NCI-H128 (cell line): Measurements from ENCODE around the gene SPATA21.
"Not testable (repeated sequence)": the region's sequence is repeated elsewhere in the genome, so short reads cannot be mapped to it uniquely, and the experiment has no call there.

ENCODE experiments used
- DNase-seq: peaks from one replicate; lab custom pipeline; 2025; ENCODE audit not compliant: unreplicated experiment; lab: John Stamatoyannopoulos, UW

Gene SPATA21, protein sequence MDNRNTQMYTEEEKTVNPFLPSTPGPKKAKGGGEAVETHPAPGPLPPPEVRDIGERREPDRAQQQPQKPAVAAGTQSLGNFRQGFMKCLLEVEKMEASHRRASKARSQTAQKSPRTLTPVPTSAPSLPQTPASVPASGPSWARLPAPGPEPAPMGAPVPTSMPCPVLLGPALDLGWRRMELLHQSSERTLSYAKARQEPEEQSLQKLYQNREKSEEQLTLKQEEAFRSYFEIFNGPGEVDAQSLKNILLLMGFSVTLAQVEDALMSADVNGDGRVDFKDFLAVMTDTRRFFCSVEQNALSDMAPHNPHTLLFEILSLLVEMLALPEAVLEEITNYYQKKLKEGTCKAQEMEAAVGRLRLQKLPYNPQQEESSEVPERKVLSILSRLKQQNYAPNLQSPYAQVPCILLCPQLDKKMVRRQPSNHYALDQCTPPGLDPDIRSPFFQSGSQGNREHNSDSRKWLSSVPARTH

DNA sequence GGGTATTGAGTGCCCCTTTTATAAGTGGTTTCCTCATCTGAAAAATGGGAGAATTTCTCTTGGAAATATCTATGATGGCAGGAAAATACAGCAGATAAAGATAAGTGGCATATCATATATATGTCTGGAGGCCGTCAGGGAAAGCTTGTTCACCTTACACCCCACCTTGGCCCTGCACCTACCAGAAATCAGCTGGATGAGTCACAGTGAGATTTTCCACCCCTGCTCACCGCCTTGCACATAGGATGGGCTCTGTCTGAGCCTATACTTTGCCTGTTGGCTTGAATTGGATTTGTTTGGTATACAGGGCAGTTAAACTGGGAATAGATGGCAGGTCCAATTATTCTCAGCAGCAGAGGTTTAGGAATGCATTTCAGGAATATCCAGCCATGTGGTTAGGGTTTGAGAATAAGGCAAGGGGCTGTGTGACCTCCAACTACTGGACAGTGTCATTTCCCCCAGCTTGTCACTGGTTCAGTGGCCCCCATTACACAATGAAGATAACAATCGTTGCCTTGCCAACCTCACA lies at the start of gene SPATA21:
TSS of gene SPATA21 (minus strand) at position 479 of the 529 bp plus-strand sequence. CDS start 6,053 bp downstream, outside the sequence.
- DNase-seq: no peak

DNA sequence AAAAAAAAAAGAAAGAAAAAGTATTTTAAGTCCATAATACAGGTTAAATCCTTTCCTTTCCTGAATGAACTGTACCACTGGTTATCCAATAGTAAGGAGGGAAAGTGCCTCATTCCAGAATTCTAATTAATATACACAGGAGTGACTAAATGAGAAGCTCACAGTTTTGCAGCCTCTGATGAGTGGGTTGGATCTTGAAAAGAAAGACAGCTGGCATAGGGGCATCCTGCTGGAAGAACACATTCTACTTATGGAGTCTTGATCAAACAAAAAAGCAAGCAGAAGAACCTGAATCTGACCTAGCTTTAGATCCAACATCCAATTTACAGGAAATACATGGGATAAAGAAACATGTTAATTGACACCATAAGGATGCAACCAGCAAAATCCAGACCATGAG lies 49.8 kb upstream of the SPATA21 start:
- DNase-seq: not testable (repeated sequence)

DNA sequence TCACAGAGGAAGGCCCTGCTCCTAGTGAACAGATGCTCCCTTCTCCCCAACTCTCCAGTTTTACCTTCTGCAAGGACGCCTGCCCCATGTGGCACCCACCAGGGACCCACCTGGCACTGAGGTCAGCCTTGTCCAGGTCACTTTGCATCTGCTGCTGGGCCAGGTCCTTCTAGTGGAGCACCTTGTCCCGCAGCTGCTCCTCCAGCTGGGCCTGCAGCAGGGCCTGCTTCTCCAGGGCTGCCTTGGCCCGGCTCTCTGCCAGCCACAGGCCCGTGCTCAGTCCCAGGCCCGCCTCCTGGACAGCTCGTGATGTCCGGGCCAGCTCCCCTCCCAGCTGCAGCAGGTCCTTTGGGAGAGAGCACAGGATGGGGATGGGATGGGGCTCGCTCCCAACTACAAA lies 49.1 kb upstream of the SPATA21 start:
- not testable (repeated sequence) for DNase-seq

DNA sequence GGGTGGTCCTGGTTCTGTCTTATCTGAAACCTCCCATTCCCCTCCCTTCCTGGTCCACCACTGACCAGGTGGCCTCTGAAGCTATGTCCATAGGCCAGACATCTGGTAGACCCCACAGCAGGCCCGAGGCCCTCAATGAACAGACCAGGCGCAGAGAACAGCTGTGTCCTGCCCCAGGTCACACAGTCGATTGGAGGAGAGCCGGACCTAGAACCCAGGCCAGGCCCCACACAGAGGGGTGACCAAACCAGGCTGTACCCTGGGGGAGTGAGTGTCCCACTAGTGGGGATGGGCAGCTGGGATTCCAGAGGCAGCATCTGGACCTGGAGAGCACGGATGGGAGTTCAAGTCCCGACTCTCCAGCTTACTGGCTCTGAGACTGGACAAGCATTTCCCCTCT lies 47.7 kb upstream of the SPATA21 start:
- no peak for DNase-seq

DNA sequence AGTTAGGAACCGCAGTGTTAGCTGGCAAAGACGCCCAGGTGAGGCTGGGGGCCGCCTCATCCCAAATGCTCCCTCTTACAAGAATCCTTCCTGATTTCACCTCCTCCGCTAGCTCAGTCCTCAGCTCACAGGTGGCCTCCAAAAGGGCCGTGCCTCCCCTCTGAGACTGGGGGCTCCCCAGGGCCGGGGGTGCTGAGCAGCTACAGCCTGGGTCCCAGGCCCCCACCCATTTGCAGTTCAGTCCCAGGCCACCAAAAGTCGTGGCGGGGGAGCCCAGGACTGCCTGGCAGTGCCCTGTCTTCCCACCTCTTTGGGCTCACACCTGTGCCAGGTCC lies 47.2 kb upstream of the SPATA21 start:
- no peak for DNase-seq

DNA sequence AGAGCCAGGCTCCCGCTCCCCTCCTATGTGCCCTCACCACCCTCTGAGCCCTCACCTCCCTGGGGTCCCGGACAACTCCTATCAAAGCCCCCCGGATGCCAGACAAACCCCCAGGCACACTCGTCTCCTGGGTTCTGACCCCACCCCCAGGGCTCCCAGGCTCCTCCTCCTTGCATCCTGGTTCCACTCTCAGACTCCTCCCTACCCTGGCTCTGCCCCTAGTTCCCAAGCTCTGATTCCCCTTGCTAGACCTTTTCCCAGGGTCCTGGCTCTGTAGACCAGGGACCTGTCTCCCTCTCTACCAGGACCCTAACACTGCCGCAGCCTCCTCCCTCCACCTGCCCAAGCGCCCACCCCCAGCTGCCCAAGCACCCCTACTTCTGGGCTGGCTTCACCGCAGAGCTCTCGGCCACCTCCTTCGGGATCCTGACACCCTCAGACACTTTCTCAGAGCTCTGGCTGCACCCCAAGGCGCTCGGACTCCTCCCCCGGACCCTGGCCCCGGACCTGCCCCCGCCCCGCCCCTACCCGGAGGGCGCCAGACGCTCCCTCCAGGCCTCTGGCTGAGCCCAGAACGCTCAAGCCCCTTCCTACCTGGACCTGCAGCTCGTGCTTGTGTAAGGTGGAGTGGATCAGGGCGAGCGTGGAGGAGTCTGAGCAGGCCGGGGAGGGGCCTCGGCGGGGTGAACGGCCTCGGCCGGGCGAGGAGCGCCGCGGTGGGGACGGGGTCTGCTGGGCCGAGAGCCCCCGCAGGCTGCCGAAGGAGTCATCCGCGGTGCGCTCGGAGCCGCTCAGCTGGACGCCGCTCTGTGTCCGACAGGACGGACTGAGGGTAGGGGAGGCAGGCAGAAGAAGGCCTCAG lies 46.6 kb upstream of the SPATA21 start:
- not testable (repeated sequence) for DNase-seq

DNA sequence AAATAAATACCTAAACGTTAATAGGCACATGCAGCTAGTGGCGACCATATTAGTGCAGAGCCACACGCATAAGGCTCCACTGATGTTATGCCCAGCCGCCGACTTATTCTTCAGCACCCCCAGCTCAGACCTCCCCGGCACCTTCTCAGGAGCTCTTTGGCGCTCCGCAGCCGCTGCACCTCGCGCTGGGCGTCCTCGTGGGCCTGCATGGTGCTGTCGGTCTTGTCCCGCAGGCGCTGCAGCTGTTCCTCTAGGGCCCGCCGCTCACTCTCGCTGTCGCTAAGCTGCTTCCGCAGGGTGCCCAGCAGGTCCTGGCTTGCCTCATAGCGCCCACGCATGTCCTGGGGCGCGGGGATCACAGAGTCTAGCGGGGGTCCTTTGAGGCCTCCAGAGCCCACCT lies 45.9 kb upstream of the SPATA21 start:
- not testable (repeated sequence) for DNase-seq

DNA sequence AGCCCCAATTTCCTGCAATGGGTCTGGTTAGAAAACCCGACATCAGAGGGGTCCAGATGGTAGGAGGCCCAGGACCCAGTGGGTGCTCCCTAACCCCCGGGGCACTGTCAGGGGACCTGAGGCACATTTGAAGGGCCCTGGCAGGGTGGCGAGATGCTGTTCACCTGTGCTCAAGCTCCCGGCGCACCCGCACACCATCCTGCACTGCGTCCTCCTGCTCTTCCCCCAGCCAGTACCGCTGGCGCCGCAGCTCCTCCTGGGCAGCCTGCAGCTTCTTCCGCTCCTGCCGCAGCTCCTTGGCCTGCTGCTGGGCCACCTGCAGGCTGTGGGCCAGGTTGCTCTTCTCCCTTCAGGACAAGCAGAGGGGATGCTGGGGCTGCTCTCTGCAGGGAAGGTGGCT lies 40.9 kb upstream of the SPATA21 start:
- no peak for DNase-seq

DNA sequence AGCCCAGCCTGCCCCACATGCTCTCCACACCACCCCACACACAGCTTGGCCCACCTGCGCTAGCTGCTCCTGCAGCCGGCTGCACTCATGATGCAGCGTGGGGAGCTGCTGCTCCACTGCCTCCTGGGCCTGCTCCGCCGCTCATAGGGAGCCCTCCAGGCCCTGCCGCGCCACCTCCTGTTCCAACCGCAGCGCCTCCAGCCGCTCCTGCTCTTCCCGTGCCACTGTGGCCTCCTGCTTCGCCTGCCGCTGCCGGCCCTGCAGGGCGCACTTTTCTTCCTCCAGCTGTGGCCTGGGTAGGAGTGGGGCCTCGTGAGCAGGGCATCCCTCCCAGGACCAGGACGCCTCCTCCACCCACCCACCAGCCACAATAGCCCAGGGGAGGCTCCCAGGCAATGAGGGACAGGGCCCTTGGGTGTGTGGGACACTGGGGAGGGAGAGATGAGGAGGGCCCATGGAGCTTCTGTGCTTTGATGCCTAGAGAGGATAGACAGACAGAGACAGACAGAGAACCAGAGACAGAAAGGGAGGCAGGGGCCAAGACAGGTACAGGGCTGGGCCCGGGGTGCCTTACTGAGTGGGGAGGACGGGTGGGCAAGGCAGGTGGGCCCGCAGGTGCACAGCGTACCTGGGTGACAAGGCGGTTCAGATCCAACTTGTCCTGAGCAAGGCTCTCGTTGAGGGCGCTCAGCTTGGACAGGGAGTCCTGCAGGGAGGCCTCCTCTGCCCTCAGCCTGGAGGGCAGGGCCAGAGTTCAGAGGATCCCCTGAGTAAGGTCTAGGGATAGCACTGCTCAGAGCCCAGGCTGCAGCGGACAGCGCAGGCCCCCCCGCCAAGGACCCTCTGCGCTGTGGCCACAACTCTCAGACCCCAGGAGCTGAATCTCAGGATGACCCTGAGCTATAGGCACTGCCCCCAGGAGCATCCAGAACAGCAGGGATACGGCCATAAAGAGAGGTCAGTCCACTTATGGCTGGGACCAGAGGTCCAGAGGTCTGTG lies 38.8 kb upstream of the SPATA21 start:
- not testable (repeated sequence) for DNase-seq

DNA sequence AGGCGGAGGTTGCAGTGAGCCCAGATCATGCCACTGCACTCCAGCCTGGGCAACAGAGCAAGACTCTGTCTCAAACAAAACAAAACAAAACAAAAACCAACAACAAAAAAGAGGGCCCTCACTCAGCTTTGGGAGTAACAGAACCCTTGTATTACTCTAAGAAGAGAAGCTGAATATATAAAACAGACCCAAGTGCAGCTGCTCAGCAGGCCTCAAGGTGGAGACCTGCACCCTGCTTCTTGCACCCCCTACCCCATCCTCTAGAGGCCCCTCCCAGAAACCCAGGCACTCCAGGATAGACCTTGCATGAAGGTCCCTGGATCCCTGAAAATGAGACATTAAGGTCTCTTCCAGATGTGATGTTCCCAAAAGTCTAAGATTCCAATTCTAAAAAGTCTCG lies 37.7 kb upstream of the SPATA21 start:
- DNase-seq: not testable (repeated sequence)

DNA sequence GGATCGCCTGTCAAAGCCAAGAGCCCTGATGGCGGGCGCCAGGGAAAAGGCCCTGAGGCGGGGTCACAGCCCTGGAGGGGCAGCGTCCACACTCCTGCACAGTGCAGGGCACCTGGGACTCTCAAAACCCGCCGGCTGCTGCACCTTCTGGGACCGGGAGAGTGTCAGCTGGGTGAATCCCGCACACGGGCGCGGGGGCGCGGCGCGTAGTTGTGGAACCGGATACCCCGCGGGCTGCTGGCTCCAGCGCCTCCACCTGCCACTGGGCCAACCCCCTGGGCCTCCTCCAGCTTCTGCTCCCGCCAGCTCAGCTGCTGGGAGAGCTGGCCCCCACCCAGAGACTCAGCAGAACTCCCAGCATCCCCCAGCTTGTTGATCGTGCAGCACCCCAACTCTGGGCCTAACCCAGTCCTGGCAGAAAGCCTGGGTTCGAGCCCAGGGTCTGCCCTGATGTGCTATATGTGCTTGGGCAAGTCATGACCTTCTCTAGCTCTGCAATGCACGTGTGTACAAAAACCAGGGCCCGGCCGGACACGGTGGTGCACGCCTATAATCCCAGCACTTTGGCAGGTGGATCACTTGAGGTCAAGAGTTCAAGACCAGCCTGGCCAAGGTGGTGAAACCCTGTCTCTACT lies 37.1 kb upstream of the SPATA21 start:
- no peak for DNase-seq

DNA sequence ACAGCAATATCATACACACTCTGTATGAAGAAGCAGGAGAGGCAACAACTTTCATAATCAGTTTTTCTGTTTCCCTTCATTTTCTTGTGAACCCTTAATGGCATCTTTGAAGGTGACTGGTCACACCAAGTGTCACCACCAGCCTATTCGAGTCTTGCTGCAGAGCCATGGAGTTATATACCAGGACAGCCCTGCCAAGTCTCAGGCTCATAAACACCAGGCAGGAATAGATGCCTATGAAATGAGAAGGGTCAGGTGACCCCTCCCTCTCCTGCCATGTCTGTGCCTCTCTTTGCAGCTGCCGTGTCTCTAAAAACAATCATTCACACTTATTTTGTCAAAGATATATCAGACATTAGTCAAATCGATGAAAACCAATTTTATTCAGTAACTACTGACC lies 31.3 kb upstream of the SPATA21 start:
- no peak for DNase-seq

DNA sequence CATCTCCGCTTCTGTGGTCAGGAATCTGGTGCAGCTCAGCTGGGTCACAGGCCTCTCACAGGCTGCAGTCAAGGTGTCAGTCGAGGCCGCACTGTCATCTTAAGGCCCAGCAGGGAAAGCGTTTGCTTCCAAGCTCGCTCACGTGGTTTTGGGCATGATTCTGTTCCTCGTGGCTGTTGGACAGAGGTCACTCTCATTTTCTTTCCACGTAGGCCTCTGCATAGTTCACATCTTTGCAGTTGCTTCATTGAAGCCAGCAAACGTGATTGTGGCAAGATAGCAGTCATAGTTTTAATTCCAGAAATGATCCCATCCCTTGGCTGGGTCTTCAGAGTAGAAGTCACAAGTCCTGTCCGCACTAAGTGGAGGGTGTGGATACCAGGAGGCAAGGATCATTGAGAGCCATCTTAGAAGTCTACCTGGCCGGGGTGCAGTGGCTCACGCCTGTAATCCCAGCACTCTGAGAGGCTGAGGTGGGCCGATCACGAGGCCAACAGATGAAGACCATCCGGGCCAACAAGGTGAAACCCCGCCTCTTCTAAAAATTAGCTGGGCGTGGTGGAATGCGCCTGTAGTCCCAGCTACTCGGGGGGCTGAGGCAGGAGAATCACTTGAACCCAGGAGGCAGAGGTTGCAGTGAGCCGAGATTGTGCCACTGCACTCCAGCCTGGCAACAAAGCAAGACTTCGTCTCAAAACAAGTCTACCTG lies 27.8 kb upstream of the SPATA21 start:
- DNase-seq: no peak

DNA sequence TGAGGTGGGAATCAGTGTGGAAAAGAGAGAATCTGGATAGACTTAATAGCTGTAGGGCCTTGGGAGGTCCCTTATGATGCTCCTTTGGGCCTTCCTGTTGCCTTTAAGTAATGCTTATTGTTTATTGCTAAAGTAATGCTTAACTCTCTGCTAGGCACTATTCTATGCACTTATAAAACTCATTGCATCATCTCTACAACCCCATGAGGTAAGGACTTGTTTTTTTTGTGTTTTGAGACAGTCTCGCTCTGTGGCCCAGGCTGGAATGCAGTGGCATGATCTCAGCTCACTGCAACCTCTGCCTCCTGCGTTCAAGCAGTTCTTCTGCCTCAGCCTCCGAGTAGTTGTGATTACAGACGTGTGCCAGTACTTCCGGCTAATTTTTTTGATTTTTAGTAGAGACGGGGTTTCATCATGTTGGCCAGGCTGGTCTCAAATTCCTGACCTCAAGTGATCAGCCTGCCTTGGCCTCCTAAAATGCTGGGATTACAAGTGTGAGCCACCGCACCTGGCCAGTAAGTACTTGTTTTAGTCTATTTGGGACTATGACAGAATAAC lies 25.6 kb upstream of the SPATA21 start:
- no peak for DNase-seq

DNA sequence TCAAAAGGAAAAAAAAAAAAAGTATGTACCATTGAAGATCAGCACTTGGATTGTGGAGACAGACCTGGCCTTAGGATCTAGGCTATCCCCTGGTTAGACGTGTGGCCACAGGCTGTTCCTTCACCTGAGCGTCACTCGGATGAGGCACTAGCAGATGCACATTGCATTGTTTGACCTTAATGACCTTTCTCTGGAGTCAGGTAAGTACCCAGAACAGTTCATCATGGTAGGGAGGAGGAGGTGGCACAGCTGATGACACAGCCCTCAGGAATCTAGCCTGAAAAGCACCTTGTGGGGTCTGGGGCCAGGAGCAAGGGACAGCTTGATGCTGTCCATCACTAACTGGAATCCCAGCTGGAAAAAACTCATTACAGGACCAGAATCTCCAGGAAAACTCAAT lies 24.5 kb upstream of the SPATA21 start:
- DNase-seq: no peak

DNA sequence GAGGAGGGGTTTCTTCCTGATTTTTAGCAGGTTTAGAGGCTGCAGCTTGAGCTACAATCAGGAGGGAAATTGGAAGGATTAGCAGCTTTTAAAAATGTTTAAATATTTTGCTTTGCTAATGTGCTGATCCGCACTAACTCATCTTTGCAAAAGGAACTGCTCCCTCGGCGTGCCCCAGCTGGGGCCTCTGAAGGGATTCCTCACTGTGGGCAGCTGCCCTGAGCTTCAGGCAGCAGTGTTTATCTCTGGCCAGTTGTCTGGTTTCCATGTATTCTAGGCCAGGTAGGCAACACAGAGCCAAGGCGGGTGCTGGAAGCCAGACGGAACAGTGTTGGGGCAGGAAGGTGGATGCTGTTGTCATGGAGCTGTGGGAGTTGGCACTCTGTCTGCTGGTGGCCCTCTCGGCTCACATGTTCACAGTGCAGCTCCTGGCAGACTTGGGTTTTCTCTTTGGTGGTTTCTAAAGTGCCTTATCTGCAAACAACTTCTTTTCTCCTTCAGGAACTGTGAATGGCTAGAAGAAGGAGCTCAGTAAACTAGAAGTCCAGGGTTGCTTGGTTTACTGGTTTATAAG lies 22.2 kb upstream of the SPATA21 start:
- no peak for DNase-seq

DNA sequence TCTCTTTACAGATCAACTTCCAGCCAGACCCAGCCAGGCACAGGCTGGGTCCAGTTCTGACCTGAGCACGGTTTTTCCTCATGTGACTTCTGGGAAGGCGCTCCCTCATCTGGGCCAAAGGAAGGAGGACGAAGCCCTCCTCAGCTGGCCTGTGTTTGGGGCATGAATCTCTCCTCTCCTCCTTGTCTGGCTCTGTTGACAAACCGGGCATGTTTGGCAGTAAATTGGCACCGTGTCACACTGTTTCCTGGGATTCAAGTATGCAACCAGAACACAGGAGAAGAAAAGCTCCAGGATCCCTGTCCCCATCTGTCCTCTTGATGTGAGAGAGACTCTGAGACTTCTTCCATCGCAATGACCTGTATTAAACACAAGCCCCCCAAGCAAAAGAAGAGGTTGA lies 21.6 kb upstream of the SPATA21 start:
- DNase-seq: no peak

DNA sequence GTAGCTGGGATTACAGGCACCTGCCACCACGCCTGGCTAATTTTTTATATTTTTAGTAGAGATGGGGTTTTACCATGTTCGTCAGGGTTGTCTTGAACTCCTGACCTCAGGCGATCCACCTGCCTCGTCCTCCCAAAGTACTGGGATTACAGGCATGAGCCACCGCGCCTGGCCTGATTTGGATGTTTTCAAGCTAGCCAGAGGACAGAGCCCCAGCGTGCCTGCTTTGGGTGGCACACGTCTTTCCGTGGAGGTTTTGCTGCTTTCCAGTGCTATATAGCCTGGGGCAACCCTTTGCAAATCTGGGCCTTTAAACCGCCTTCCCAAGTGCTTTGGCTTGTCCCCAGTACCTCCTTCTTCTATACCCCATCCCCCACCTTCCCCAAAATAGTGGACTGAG lies 18.9 kb upstream of the SPATA21 start:
- not testable (repeated sequence) for DNase-seq

DNA sequence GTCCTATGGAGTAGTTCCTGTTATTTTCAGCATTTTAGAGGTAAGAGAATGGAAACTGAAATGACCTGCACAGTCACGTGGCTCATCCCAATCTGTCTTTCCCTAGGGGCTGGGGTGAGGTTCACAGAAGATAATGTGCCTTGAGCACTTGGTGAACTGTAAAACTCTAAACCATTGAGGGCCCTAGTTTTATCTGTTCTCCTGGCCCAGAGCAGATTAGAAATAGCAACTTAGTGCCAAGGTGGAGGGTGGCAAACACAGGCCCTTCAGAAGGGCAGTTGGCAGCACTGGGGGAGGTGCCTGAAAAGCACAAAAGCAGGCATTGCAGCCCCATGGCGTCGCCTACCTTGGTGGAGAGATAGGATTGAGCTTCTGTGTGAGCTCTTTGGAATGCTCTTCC lies 17.7 kb upstream of the SPATA21 start:
- not testable (repeated sequence) for DNase-seq
